B cell (primary cell): Measurements from ENCODE around the gene PIK3AP1. TPM values are rescaled to one million over a fixed set of nuclear protein-coding genes. Genes with fewer than 3 reads are reported as not detected.

ENCODE experiments used
- ATAC-seq: fragments of 200-7000 bp; cut with Tn5 transposase; one replicate; pipeline ENCODE4 v1.10.0; 2021; ENCODE audit warnings: low read depth, mild to moderate bottlenecking, moderate number of reproducible peaks, moderate library complexity
- CTCF ChIA-PET: fragments of 350-600 bp; sonication (Branson Sonifier 250); formaldehyde crosslinking; loops from one replicate; lab custom pipeline; 2021; ENCODE audit warnings: antibody characterized with exemption, inconsistent platforms; lab: Charles Lee
- POLR2A ChIA-PET: fragments of 350-600 bp; sonication (Branson Sonifier 250); formaldehyde crosslinking; loops from one replicate; lab custom pipeline; 2021; ENCODE audit warnings: antibody characterized with exemption; lab: Charles Lee
- DNase-seq: peaks from one replicate; pipeline ENCODE4 v3.0.0; 2013
- H2AFZ ChIP-seq: 2 replicates; pipeline ENCODE4 v1.6.1; 2012; ENCODE audit warnings: mild to moderate bottlenecking, low read depth, low read length; ENCODE audit not compliant: insufficient read depth, poor library complexity, severe bottlenecking
- H3K27ac ChIP-seq, 2 donors: 1 replicate in 1 of 2; 2 replicates in 1 of 2; pipeline ENCODE4 v1.5.1; 2012 to 2013; ENCODE audit warnings: low read length in 2 of 2, mild to moderate bottlenecking in 2 of 2, moderate library complexity in 1 of 2
- H3K27me3 ChIP-seq, 4 experiments: fragments of 200-600 bp in 1 of 4; sonication (generic) in 1 of 4; replicated peaks in 1 of 4; 1 replicate in 2 of 4; 2 replicates in 2 of 4; pipeline versions ENCODE4 v1.6.1 to v1.7.0; 2013 to 2016; ENCODE audit warnings: low read length in 3 of 4, mild to moderate bottlenecking in 2 of 4, mixed read lengths in 1 of 4, moderate library complexity in 1 of 4; ENCODE audit not compliant: insufficient read depth in 4 of 4, control insufficient read depth in 3 of 4; ENCODE audit errors: control extremely low read depth in 1 of 4
- H3K36me3 ChIP-seq, 2 experiments: replicated peaks in 1 of 2; 1 replicate in 1 of 2; 2 replicates in 1 of 2; pipeline versions ENCODE4 v1.6.1 to v1.7.1; 2013; ENCODE audit warnings: low read length in 1 of 2; ENCODE audit not compliant: insufficient read depth in 2 of 2, control insufficient read depth in 1 of 2; ENCODE audit errors: control extremely low read depth in 1 of 2, extremely low read depth in 1 of 2
- H3K4me1 ChIP-seq, 2 donors: fragments of 200-600 bp in 1 of 2; sonication (generic) in 1 of 2; 1 replicate in 1 of 2; 2 replicates in 1 of 2; pipeline versions ENCODE4 v1.5.1 to v1.6.1; 2013 to 2017; ENCODE audit warnings: low read length in 2 of 2; ENCODE audit not compliant: control insufficient read depth in 2 of 2, insufficient read depth in 2 of 2
- H3K4me2 ChIP-seq: replicated peaks from 2 replicates; pipeline ENCODE3; 2012; ENCODE audit warnings: mild to moderate bottlenecking, low read depth, low read length; ENCODE audit not compliant: poor library complexity, severe bottlenecking
- H3K4me3 ChIP-seq, 5 experiments: fragments of 200-600 bp in 1 of 5; sonication (generic) in 1 of 5; 1 replicate in 3 of 5; 2 replicates in 2 of 5; pipeline versions ENCODE4 v1.5.1 to v1.7.0; 2011 to 2016; ENCODE audit warnings: low read length in 4 of 5, mild to moderate bottlenecking in 4 of 5, low read depth in 2 of 5, control low read depth in 1 of 5, moderate library complexity in 1 of 5; ENCODE audit not compliant: insufficient read depth in 1 of 5; ENCODE audit errors: control extremely low read depth in 1 of 5, extremely low read depth in 1 of 5
- H3K79me2 ChIP-seq: fragments of 200-600 bp; sonication (generic); one replicate; pipeline ENCODE4 v1.6.0; 2016; ENCODE audit warnings: low read length; ENCODE audit not compliant: control insufficient read depth, insufficient read depth
- H3K9ac ChIP-seq: fragments of 200-600 bp; sonication (generic); 2 replicates; pipeline ENCODE4 v1.6.1; 2017; ENCODE audit warnings: mild to moderate bottlenecking, low read length, moderate library complexity
- H3K9me3 ChIP-seq, 3 donors: one replicate each; pipeline versions ENCODE4 v1.6.1 to v1.7.1; 2013; ENCODE audit warnings: low read length in 2 of 3; ENCODE audit not compliant: control insufficient read depth in 2 of 3, insufficient read depth in 1 of 3; ENCODE audit errors: control extremely low read depth in 1 of 3
- H4K20me1 ChIP-seq: 2 replicates; pipeline ENCODE4 v1.6.0; 2012; ENCODE audit warnings: mild to moderate bottlenecking, low read length; ENCODE audit not compliant: insufficient read depth, control insufficient read depth, poor library complexity, severe bottlenecking
- H3K27ac Mint-ChIP-seq: one replicate; pipeline ENCODE4 v1.8.0; 2021; ENCODE audit warnings: mixed read lengths
- H3K27me3 Mint-ChIP-seq: one replicate; pipeline ENCODE4 v1.8.0; 2021; ENCODE audit warnings: mixed read lengths
- H3K4me1 Mint-ChIP-seq: one replicate; pipeline ENCODE4 v1.8.0; 2021; ENCODE audit warnings: mixed read lengths
- H3K4me3 Mint-ChIP-seq: one replicate; pipeline ENCODE4 v1.8.0; 2021; ENCODE audit warnings: mixed read lengths
- H3K9me3 Mint-ChIP-seq: one replicate; pipeline ENCODE4 v1.8.0; 2022; ENCODE audit warnings: mixed read lengths; ENCODE audit not compliant: insufficient read depth
- EZH2 ChIP-seq: IDR thresholded peaks from 2 replicates; pipeline ENCODE4 v1.6.1; 2012; ENCODE audit warnings: borderline replicate concordance, low read depth, mild to moderate bottlenecking, moderate library complexity, low read length; ENCODE audit not compliant: insufficient read depth, poor library complexity, severe bottlenecking
- WGBS: methylation state at CpG from one replicate; pipeline ENCODE4 v1.1.5; 2013; ENCODE audit warnings: missing lambda C conversion rate; ENCODE audit not compliant: insufficient coverage; 5-methylcytosine and 5-hydroxymethylcytosine counted together
- intact Hi-C: fragments of 100-400 bp; cut with micrococcal nuclease; formaldehyde crosslinking; loops from one replicate; pipeline ENCODE4 v1.10.0; 2022
- polyA plus RNA-seq: library from polyadenylated mRNA; depleted of rRNA; stranded (reverse); fragments of >200 nt; gene quantifications from 2 replicates; pipeline ENCODE4 v1.2.3, GENCODE V29; 2012
- total RNA-seq, 2 donors: library from RNA; stranded (reverse); fragments of 120-200 nt in 1 of 2; gene quantifications; 1 replicate in 1 of 2; 2 replicates in 1 of 2; pipeline versions ENCODE4 v1.2.3 to v1.2.4, GENCODE V29; 2013 to 2022
- TF ChIP-seq, protein P1 (sequence below): fragments of 200-600 bp; IDR thresholded peaks from one replicate; pipeline ENCODE4 v1.8.0; 2022; ENCODE audit warnings: antibody characterized with exemption, mild to moderate bottlenecking

PIK3AP1 gene
- total and polyA plus RNA-seq, 2 donors (not counting 1 experiment from before 2014, with no cell fraction given) = 125 to 130 TPM

- Mint-ChIP-seq H3K27ac (peak overlapping the region; percentile 77), H3K4me1 (peaks cover 39% of the 10 kb centered on the region), H3K9me3 (no peaks in the 10 kb centered on the region), H3K27me3 (no peaks in the 10 kb centered on the region), H3K4me3 (peak overlapping the region; percentile 60)
- 64% methylated on average over 5 of the region's 9 CpGs for WGBS
- Histone ChIP-seq H3K27me3 (no peaks in the 10 kb centered on the region), H3K79me2 (peaks cover 33% of the 10 kb centered on the region), H3K4me3 (no peak overlapping the region), H3K9ac (peak overlapping the region; percentile 12), H3K4me2 (peak overlapping the region; percentile 52), H3K4me1 (peaks cover 33% of the 10 kb centered on the region in 2 donors), H3K9me3 (peaks cover 0 to 5% (median 0%) of the 10 kb centered on the region in 3 donors), H2AFZ (peak overlapping the region; percentile 1), H4K20me1 (no peaks in the 10 kb centered on the region), H3K27ac (peak overlapping the region; percentile 30 to 54), H3K36me3 (no peaks in the 10 kb centered on the region)
- intact Hi-C loops = loop anchor here (1.0 to 10.0 kb wide), 6 partner anchors 17 to 259 kb away; partner anchors contain the start of gene PIK3AP1
- TF ChIP-seq, protein P1, sequence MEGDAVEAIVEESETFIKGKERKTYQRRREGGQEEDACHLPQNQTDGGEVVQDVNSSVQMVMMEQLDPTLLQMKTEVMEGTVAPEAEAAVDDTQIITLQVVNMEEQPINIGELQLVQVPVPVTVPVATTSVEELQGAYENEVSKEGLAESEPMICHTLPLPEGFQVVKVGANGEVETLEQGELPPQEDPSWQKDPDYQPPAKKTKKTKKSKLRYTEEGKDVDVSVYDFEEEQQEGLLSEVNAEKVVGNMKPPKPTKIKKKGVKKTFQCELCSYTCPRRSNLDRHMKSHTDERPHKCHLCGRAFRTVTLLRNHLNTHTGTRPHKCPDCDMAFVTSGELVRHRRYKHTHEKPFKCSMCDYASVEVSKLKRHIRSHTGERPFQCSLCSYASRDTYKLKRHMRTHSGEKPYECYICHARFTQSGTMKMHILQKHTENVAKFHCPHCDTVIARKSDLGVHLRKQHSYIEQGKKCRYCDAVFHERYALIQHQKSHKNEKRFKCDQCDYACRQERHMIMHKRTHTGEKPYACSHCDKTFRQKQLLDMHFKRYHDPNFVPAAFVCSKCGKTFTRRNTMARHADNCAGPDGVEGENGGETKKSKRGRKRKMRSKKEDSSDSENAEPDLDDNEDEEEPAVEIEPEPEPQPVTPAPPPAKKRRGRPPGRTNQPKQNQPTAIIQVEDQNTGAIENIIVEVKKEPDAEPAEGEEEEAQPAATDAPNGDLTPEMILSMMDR = peak; percentile 90
- TF ChIP-seq EZH2 = no peak
- ChIA-PET POLR2A (no interaction called here), CTCF (interaction anchor here (0.6 to 2.0 kb wide), 8 partner anchors 10 to 247 kb away, joined by 3 to 7 read pairs (median 4); no protein-coding TSS in a partner anchor)
- DNase-seq = peak; percentile 83
- ATAC-seq = peak; percentile 74
These were observed 45.3 kb upstream of the PIK3AP1 start for GRCh38 chr10:96765406-96766240.
